GM12892 (cell line): ENCODE measurements around the gene PACSIN3.
"Not testable (repeated sequence)": the region's sequence is repeated elsewhere in the genome, so short reads cannot be mapped to it uniquely, and the experiment has no call there.

Experiments used
- DNase-seq: peaks from one replicate; pipeline ENCODE4 v3.0.0; 2011; ENCODE audit not compliant: insufficient read length
- FAIRE-seq: peaks from 2 replicates; lab custom pipeline; 2011; peaks lifted over from hg19 to GRCh38; lab: Jason Lieb, UNC
- POLR2A ChIP-seq: IDR thresholded peaks from 2 replicates; pipeline ENCODE4 v1.6.1; 2011; ENCODE audit warnings: low read depth, low read length, control low read depth
- POLR2AphosphoS5 ChIP-seq: IDR thresholded peaks from 2 replicates; pipeline ENCODE4 v1.6.1; 2011; ENCODE audit warnings: low read depth, low read length, control low read depth
- TAF1 ChIP-seq: IDR thresholded peaks from 2 replicates; pipeline ENCODE4 v1.6.1; 2011; ENCODE audit warnings: low read depth, mild to moderate bottlenecking, control low read depth, low read length, borderline replicate concordance

The PACSIN3 gene

GRCh38 chr11:47215366-47215910 is 29.2 kb upstream of the PACSIN3 start:
- TF ChIP-seq POLR2A (no peak; the same call in 1 of the 2 replicates), POLR2AphosphoS5 (peak; percentile 71; the same call in 1 of the 2 replicates), TAF1 (no peak)
- DNase-seq (no peak), FAIRE-seq (no peak)

- FAIRE-seq (no peak), DNase-seq (peak; percentile 71)
- TF ChIP-seq POLR2AphosphoS5 (no peak), POLR2A (no peak), TAF1 (no peak)
Observed at GRCh38 chr11:47213950-47214565, 27.8 kb upstream of the PACSIN3 start.

- DNase-seq = no peak
- no peak for TF ChIP-seq POLR2AphosphoS5
- no peak for FAIRE-seq
Observed at GRCh38 chr11:47212938-47213337, 26.7 kb upstream of the PACSIN3 start.

GRCh38 chr11:47208628-47209027 is 22.4 kb upstream of the PACSIN3 start:
- TF ChIP-seq POLR2A (no peak), TAF1 (no peak), POLR2AphosphoS5 (no peak)
- DNase-seq (no peak), FAIRE-seq (no peak)

- FAIRE-seq, DNase-seq: not testable (repeated sequence)
Observed at GRCh38 chr11:47208008-47208552, 21.8 kb upstream of the PACSIN3 start.

- TF ChIP-seq TAF1 = no peak
- no peak for TF ChIP-seq POLR2AphosphoS5
- no peak for TF ChIP-seq POLR2A
- no peak for DNase-seq
- no peak for FAIRE-seq
Observed at GRCh38 chr11:47207459-47207858, 21.2 kb upstream of the PACSIN3 start.

GRCh38 chr11:47206577-47206976 is 20.3 kb upstream of the PACSIN3 start:
- DNase-seq, FAIRE-seq: not testable (repeated sequence)

GRCh38 chr11:47204637-47204989 is 18.4 kb upstream of the PACSIN3 start:
- FAIRE-seq = no peak

GRCh38 chr11:47202576-47202975 is 16.3 kb upstream of the PACSIN3 start:
- DNase-seq (no peak), FAIRE-seq (no peak)
- TF ChIP-seq TAF1 (no peak), POLR2AphosphoS5 (no peak), POLR2A (no peak)

More at GRCh38 chr11:47204637-47204989, 18.4 kb upstream of the PACSIN3 start:
- no peak for DNase-seq
- TF ChIP-seq TAF1 (no peak), POLR2A (no peak), POLR2AphosphoS5 (no peak)

GRCh38 chr11:47201015-47201414 is 14.8 kb upstream of the PACSIN3 start:
- TF ChIP-seq POLR2AphosphoS5 = no peak
- no peak for TF ChIP-seq TAF1
- TF ChIP-seq POLR2A = no peak

GRCh38 chr11:47198161-47198560 is 11.9 kb upstream of the PACSIN3 start:
- not testable (repeated sequence) for DNase-seq, FAIRE-seq

More at GRCh38 chr11:47201015-47201414, 14.8 kb upstream of the PACSIN3 start:
- DNase-seq (no peak), FAIRE-seq (no peak)

GRCh38 chr11:47192111-47192510 is 5.9 kb upstream of the PACSIN3 start:
- TF ChIP-seq POLR2A (no peak), POLR2AphosphoS5 (no peak), TAF1 (no peak)
- FAIRE-seq (no peak), DNase-seq (no peak)

GRCh38 chr11:47191137-47191536 is 4.9 kb upstream of the PACSIN3 start:
- DNase-seq, FAIRE-seq: not testable (repeated sequence)
